HepG2 (cell line): Measurements from ENCODE around the gene VWA7. TPM values are rescaled to one million over a fixed set of nuclear protein-coding genes. Genes with fewer than 3 reads are reported as not detected.

Source experiments
- AGO1 ChIP-seq: fragments of 200-400 bp; formaldehyde crosslinking; IDR thresholded peaks from 2 replicates; pipeline ENCODE4 v1.6.1; 2017; ENCODE audit warnings: mild to moderate bottlenecking, low read depth, low read length, moderate library complexity; ENCODE audit not compliant: poor library complexity, severe bottlenecking
- ATF7 ChIP-seq, 2 experiments: fragments of 450-650 bp in 1 of 2; sonication (generic) in 1 of 2; formaldehyde crosslinking in 1 of 2; IDR thresholded peaks; 2 replicates each; pipeline versions ENCODE4 v1.4.0 to v1.6.1; 2016 to 2020; ENCODE audit warnings: antibody characterized with exemption in 1 of 2, mild to moderate bottlenecking in 1 of 2, missing genetic modification reagents in 1 of 2
- HDAC2 ChIP-seq: sonication (generic); formaldehyde crosslinking; IDR thresholded peaks from 2 replicates; pipeline ENCODE4 v1.4.0; 2020; ENCODE audit warnings: missing genetic modification reagents
- HOXA3 ChIP-seq: sonication (generic); formaldehyde crosslinking; IDR thresholded peaks from 2 replicates; pipeline ENCODE4 v1.5.0; 2020; ENCODE audit warnings: missing genetic modification reagents
- LRRFIP1 ChIP-seq: sonication (generic); formaldehyde crosslinking; conservative IDR thresholded peaks from 2 replicates; pipeline ENCODE4 v1.4.0; 2020; ENCODE audit warnings: missing genetic modification reagents
- MIER3 ChIP-seq: IDR thresholded peaks from 2 replicates; pipeline ENCODE4 v1.6.1; 2016; ENCODE audit warnings: missing compliant biosample characterization, borderline replicate concordance
- MTERF4 ChIP-seq: sonication (generic); formaldehyde crosslinking; IDR thresholded peaks from 2 replicates; pipeline ENCODE4 v1.8.0; 2023; ENCODE audit warnings: mild to moderate bottlenecking, missing genetic modification reagents
- NBN ChIP-seq: fragments of 450-650 bp; conservative IDR thresholded peaks from 2 replicates; pipeline ENCODE4 v1.6.1; 2017
- NCOR1 ChIP-seq: fragments of 200-600 bp; sonication (generic); IDR thresholded peaks from 2 replicates; pipeline ENCODE4 v1.7.0; 2017; ENCODE audit warnings: antibody characterized with exemption, low read length, borderline replicate concordance
- RARG ChIP-seq: sonication (generic); formaldehyde crosslinking; IDR thresholded peaks from 2 replicates; pipeline ENCODE4 v1.4.0; 2020; ENCODE audit warnings: low read depth, mild to moderate bottlenecking, missing genetic modification reagents
- RNF219 ChIP-seq: sonication (generic); formaldehyde crosslinking; IDR thresholded peaks from 2 replicates; pipeline ENCODE4 v1.5.0; 2020; ENCODE audit warnings: mild to moderate bottlenecking, missing genetic modification reagents
- SETDB1 ChIP-seq: sonication (generic); formaldehyde crosslinking; IDR thresholded peaks from 2 replicates; pipeline ENCODE4 v1.5.1; 2020; ENCODE audit warnings: missing genetic modification reagents, mild to moderate bottlenecking, borderline replicate concordance
- TBX3 ChIP-seq: fragments of 450-650 bp; IDR thresholded peaks from 2 replicates; pipeline ENCODE4 v1.6.1; 2017; ENCODE audit warnings: antibody characterized with exemption, mild to moderate bottlenecking, inconsistent platforms, borderline replicate concordance
- TCF7 ChIP-seq: sonication (generic); IDR thresholded peaks from 2 replicates; pipeline ENCODE4 v1.6.1; 2016; ENCODE audit warnings: antibody characterized with exemption, low read depth
- ZBTB39 ChIP-seq: sonication (generic); formaldehyde crosslinking; IDR thresholded peaks from 2 replicates; pipeline ENCODE4 v1.5.0; 2020; ENCODE audit warnings: missing genetic modification reagents
- ZNF121 ChIP-seq: sonication (generic); formaldehyde crosslinking; IDR thresholded peaks from 2 replicates; pipeline ENCODE4 v1.5.0; 2020; ENCODE audit warnings: mild to moderate bottlenecking, missing genetic modification reagents
- ZNF18 ChIP-seq: sonication (generic); formaldehyde crosslinking; IDR thresholded peaks from 2 replicates; pipeline ENCODE4 v1.8.0; 2022; ENCODE audit warnings: mild to moderate bottlenecking, missing genetic modification reagents; ENCODE audit not compliant: insufficient replicate concordance
- ZNF30 ChIP-seq: sonication (generic); formaldehyde crosslinking; IDR thresholded peaks from 2 replicates; pipeline ENCODE4 v1.5.0; 2020; ENCODE audit warnings: mild to moderate bottlenecking, missing genetic modification reagents
- polyA plus RNA-seq, 8 experiments: library from polyadenylated mRNA; depleted of rRNA in 3 of 8; stranded (reverse) in 7 of 8; unstranded in 1 of 8; fragments of >200 nt; fragmentation: Illumina TruSeq in 4 of 8; extraction: Trizol in 4 of 8; gene quantifications; 2 replicates each; pipeline versions ENCODE4 v1.2.1 to v1.2.3, GENCODE V29; 2011 to 2016; ENCODE audit warnings: low read depth in 4 of 8, missing spikeins in 1 of 8, mixed read lengths in 1 of 8; ENCODE audit not compliant: insufficient read depth in 1 of 8
- total RNA-seq, 5 experiments: library from RNA; depleted of rRNA; stranded (reverse); fragments of >200 nt; fragmentation: Illumina TruSeq; extraction: Trizol; gene quantifications; 2 replicates each; pipeline ENCODE4 v1.2.3, GENCODE V29; 2016; ENCODE audit warnings: low read depth in 1 of 5

Gene VWA7
- total and polyA plus RNA-seq, 2 of the 13 experiments (the other 11 are each of a cell fraction or from before 2014, with no cell fraction given), result 0.86 to 3.3 TPM

- TF ChIP-seq MIER3 (CRISPR knock-in tag) (peak; percentile 75; the same call in 1 of the 2 replicates), ZNF30 (no peak), RARG (CRISPR knock-in tag) (no peak), AGO1 (no peak), ATF7 (IDR thresholded peaks at IDR 0.05) (no peak), ATF7 (CRISPR knock-in tag; IDR thresholded peaks at IDR 0.05) (no peak), RNF219 (CRISPR knock-in tag) (no peak), MTERF4 (CRISPR knock-in tag) (no peak), ZBTB39 (CRISPR knock-in tag) (no peak), ZNF18 (CRISPR knock-in tag) (no peak), NBN (no peak), TCF7 (no peak), HOXA3 (CRISPR knock-in tag) (peak; percentile 30; the same call in 1 of the 2 replicates), LRRFIP1 (no peak), SETDB1 (no peak), NCOR1 (no peak), ZNF121 (CRISPR knock-in tag) (no peak), TBX3 (no peak), HDAC2 (CRISPR knock-in tag) (peak; percentile 52; the same call in 1 of the 2 replicates)
Measured at GRCh38 chr6:31769684-31770371, 7.3 kb downstream of the VWA7 start (continued).
